ENCODE measurements around the gene FAM181B. TPM values are rescaled to one million over a fixed set of nuclear protein-coding genes. Genes with fewer than 3 reads are reported as not detected.

Gene FAM181B
- total RNA-seq: 1 to 10 TPM in 2 of 5 donors, not detected in 3; 1.7 to 2.6 TPM
- polyA plus RNA-seq: under 1 TPM in 2 of 3 donors, not detected in 1; 0.31 to 0.43 TPM
- long read RNA-seq, donor 1: 0 reads
- long read RNA-seq, donor 2, partial matches to known transcripts: 0 of 3 reads
- long read RNA-seq, donor 2, other reads (novel, unspliced or antisense): 0 of 3 reads
- long read RNA-seq, donor 3, transcript FAM181B-201 (1 exons, 3,924 nt): major isoform, 5 of 5 reads
- long read RNA-seq, donor 3, partial matches to known transcripts: 0 of 5 reads
- long read RNA-seq, donor 3, other reads (novel, unspliced or antisense): 0 of 5 reads
- long read RNA-seq, donor 4: 0 reads
- long read RNA-seq, donor 5, transcript FAM181B-201 (1 exons, 3,924 nt): major isoform, 5 of 5 reads
- long read RNA-seq, donor 5, partial matches to known transcripts: 0 of 5 reads
- long read RNA-seq, donor 5, other reads (novel, unspliced or antisense): 0 of 5 reads
- long read RNA-seq, donor 6, transcript FAM181B-201 (1 exons, 3,924 nt): major isoform, 6 of 6 reads
- long read RNA-seq, donor 6, partial matches to known transcripts: 0 of 6 reads
- long read RNA-seq, donor 6, other reads (novel, unspliced or antisense): 0 of 6 reads
- long read RNA-seq, donor 7, partial matches to known transcripts: 0 of 3 reads
- long read RNA-seq, donor 7, other reads (novel, unspliced or antisense): 0 of 3 reads
- long read RNA-seq, donor 8, transcript FAM181B-201 (1 exons, 3,924 nt): major isoform, 5 of 5 reads
- long read RNA-seq, donor 8, partial matches to known transcripts: 0 of 5 reads
- long read RNA-seq, donor 8, other reads (novel, unspliced or antisense): 0 of 5 reads
- long read RNA-seq, donor 9, partial matches to known transcripts: 0 of 3 reads
- long read RNA-seq, donor 9, other reads (novel, unspliced or antisense): 0 of 3 reads
- long read RNA-seq, donor 10, partial matches to known transcripts: 0 of 1 reads
- long read RNA-seq, donor 10, other reads (novel, unspliced or antisense): 0 of 1 reads

GRCh38 chr11:82733444-82734119 lies at the start of gene FAM181B:
Gene FAM181B, minus strand, starts transcription at chr11:82733864. Its CDS starts 135 bp downstream, at chr11:82733729.
- Histone ChIP-seq H3K4me1 (peaks cover 18 to 23% (median 19%) of the 10 kb centered on the region in 4 donors), H3K27me3 (peaks cover 7 to 93% (median 31%) of the 10 kb centered on the region in 3 donors), H3K4me3 (peak within 1 kb of the TSS; percentile 51 to 62 (median 55)), H3K27ac (peak within 1 kb of the TSS in 3 of 5 donors; percentile 28 to 46 (median 36)), H3K36me3 (no peaks in the 10 kb centered on the region), H3K9me3 (no peaks in the 10 kb centered on the region)
- intact Hi-C loops (cut with DNase I; ENCODE audit: low total_unique reads): no loop called here
- TF ChIP-seq POLR2AphosphoS5 (IDR thresholded peaks at IDR 0.05) (no peak), CTCF (IDR thresholded peaks at IDR 0.05) (no peak), EP300 (IDR thresholded peaks at IDR 0.05) (no peak), POLR2A (IDR thresholded peaks at IDR 0.05) (no peak)
- WGBS, 5 donors: 1 to 4% (median 2%) methylated on average over 34 to 67 of the region's 67 CpGs
- DNase-seq: peak; percentile 38 to 89

GRCh38 chr11:82782825-82783374 lies 49.2 kb upstream of the FAM181B start:
- no peak overlapping the region for H3K27ac ChIP-seq
- WGBS, 5 donors: 80 to 95% (median 91%) methylated on average over 1 of the region's 1 CpG

GRCh38 chr11:82778776-82779175 lies 45.1 kb upstream of the FAM181B start:
- 73 to 82% (median 79%) methylated on average over 1 of the region's 1 CpG for WGBS, 5 donors
- TF ChIP-seq POLR2AphosphoS5 (IDR thresholded peaks at IDR 0.05) (no peak), CTCF (IDR thresholded peaks at IDR 0.05) (no peak), EP300 (IDR thresholded peaks at IDR 0.05) (no peak)

More at GRCh38 chr11:82782825-82783374, 49.2 kb upstream of the FAM181B start:
- H3K36me3 ChIP-seq: no peaks in the 10 kb centered on the region
- H3K4me3 ChIP-seq: no peak overlapping the region
- intact Hi-C loops (cut with DNase I; ENCODE audit: low total_unique reads): no loop called here
- H3K4me1 ChIP-seq: no peaks in the 10 kb centered on the region
- peaks cover 0 to 7% (median 2%) of the 10 kb centered on the region in 4 donors for H3K9me3 ChIP-seq
- TF ChIP-seq CTCF (IDR thresholded peaks at IDR 0.05): no peak
- DNase-seq: no peak
- no peaks in the 10 kb centered on the region for H3K27me3 ChIP-seq

More at GRCh38 chr11:82778776-82779175, 45.1 kb upstream of the FAM181B start:
- no peak for DNase-seq
- no peak overlapping the region for H3K4me3 ChIP-seq
- H3K4me1 ChIP-seq: no peaks in the 10 kb centered on the region
- intact Hi-C loops (cut with DNase I; ENCODE audit: low total_unique reads): no loop called here
- H3K36me3 ChIP-seq: no peaks in the 10 kb centered on the region
- no peak overlapping the region for H3K27ac ChIP-seq
- no peaks in the 10 kb centered on the region for H3K27me3 ChIP-seq
- peaks cover 0 to 33% (median 18%) of the 10 kb centered on the region in 4 donors for H3K9me3 ChIP-seq

Data from stomach (tissue), 19 donors.